Measurements from ENCODE around the gene PPIP5K1.

Gene PPIP5K1

GRCh38 chr15:43492673-43493601, 97.1 kb downstream of the PPIP5K1 start, which contains the start of gene TP53BP1:
TSS of gene TP53BP1 (minus strand) at chr15:43493156. CDS start at chr15:43493043, 113 bp downstream.
- peak within 1 kb of the TSS; percentile 68 for H3K27ac ChIP-seq
- TF ChIP-seq ZFX (IDR thresholded peaks at IDR 0.05) (no peak), CTCF (conservative IDR thresholded peaks at IDR 0.05) (no peak)

GRCh38 chr15:43492266-43492665, 97.7 kb downstream of the PPIP5K1 start:
- H3K27ac ChIP-seq: peak overlapping the region; percentile 68
- no peak for TF ChIP-seq CTCF (conservative IDR thresholded peaks at IDR 0.05)

- TF ChIP-seq CTCF (conservative IDR thresholded peaks at IDR 0.05) (no peak), ZFX (IDR thresholded peaks at IDR 0.05) (no peak)
- no peak overlapping the region for H3K27ac ChIP-seq
Observed at GRCh38 chr15:43489191-43489590, 100.8 kb downstream of the PPIP5K1 start.

- H3K27ac ChIP-seq: no peak overlapping the region
- TF ChIP-seq ZFX (IDR thresholded peaks at IDR 0.05) (no peak), CTCF (conservative IDR thresholded peaks at IDR 0.05) (no peak)
Observed at GRCh38 chr15:43488790-43489189, 101.2 kb downstream of the PPIP5K1 start.

- H3K27ac ChIP-seq: no peak overlapping the region
- TF ChIP-seq CTCF (conservative IDR thresholded peaks at IDR 0.05): no peak
- no peak for TF ChIP-seq ZFX (IDR thresholded peaks at IDR 0.05)
Observed at GRCh38 chr15:43487271-43487895, 102.6 kb downstream of the PPIP5K1 start.

GRCh38 chr15:43484455-43484854, 105.6 kb downstream of the PPIP5K1 start:
- no peak for TF ChIP-seq CTCF (conservative IDR thresholded peaks at IDR 0.05)
- no peak for TF ChIP-seq ZFX (IDR thresholded peaks at IDR 0.05)
- no peak overlapping the region for H3K27ac ChIP-seq
